Measurements from ENCODE around the gene PRKAG2.
"Not testable (repeated sequence)": the region's sequence is repeated elsewhere in the genome, so short reads cannot be mapped to it uniquely, and the experiment has no call there.

PRKAG2 gene

DNA sequence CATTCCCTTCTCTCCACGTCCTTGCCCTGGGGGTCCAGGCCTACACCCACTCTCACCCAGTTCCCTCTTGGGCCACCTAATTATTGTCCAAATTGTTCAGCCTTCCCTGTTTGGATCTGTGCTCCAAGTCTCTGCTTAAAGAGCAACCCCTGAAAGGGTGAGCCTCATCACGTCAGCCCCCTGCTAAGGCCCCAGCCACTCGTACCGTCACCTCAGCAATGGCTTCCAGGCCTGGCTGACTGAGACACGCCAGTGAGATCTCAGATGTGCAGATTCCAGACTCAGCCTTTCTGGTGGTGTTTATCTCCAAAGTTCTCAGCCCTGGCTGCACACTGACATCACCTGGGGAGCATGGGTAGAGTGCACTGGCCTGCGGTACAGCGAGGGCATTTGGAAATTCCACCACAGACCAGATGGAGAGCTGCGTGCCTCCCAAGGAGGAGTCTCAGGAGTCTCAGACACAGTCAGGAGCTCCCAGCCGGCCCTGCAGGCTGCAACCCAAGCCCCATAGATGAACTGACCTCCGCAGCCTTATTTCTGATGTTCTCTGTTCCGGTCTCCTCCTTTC is 87.5 kb downstream of the PRKAG2 start:
- no peak for DNase-seq
- intact Hi-C loops (cut with DNase I) = loop anchor here (10.0 kb wide), 1 partner anchor 85 kb away; the partner anchor contains the start of gene PRKAG2

DNA sequence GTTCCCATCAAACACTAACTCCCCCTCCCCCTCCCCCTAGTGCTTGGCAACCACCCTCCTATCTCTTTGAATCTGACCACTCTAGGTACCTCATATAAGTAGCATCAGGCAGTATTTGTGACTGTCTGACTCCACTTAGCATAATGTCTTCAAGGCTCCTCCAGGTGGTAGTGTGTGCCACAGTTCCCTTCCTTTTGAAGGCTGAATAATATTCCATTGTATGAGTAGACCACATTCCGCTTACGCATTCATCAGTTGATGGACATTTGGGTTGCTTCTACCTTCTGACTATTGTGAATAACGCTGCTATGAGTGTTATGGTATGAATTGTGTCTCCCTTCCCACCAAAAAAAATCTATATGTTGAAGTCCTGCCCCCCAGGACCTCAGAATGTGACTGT is 89.6 kb downstream of the PRKAG2 start:
- intact Hi-C loops (cut with DNase I) = loop anchor here (10.0 kb wide), 1 partner anchor 87 kb away; the partner anchor contains the start of gene PRKAG2
- DNase-seq = no peak

DNA sequence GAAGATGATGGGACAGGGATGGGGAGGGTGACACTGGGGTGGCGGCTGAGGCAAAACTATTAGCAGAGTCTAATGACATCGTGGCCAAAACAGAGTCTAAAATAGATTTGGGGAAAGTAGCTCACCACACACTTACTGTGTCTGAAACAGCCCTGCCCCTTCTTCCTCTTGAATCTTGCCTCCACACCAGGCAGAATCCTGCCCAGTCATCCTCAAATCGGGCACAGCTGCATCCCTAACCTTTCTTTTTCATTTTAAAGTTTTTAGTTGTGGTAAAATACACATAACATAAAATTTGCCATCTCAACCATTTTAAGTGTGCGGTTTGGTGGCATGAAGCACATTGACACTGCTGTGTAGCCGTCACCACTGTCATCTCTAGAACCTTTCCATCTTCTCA is 90.0 kb downstream of the PRKAG2 start:
- intact Hi-C loops (cut with DNase I) = loop anchor here (10.0 kb wide), 1 partner anchor 88 kb away; the partner anchor contains the start of gene PRKAG2
- peak in 1 of 42 donors; percentile 26 for DNase-seq

DNA sequence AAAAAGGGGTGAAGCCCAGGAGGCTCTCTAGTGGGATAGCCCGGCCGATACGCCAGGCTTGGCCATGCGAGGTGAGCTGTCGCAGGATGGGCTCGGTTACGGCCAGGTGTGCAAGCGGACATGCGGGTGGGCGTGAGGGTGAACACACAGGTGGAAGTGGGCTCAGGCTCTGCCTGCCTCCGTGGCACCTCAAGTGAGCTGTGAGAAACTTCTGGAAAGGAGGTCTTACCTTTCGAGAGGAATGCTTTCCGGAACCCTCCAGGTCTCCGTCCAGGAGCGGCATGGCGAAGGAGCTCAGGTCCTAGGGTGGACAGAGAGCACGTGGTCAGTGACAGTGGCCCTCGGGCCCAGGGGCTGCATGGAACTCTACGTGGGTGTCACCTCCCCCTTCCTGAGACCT is 90.7 kb downstream of the PRKAG2 start:
- intact Hi-C loops (cut with DNase I) = loop anchor here (10.0 kb wide), 1 partner anchor 89 kb away; the partner anchor contains the start of gene PRKAG2
- DNase-seq = peak in 1 of 42 donors; percentile 26

DNA sequence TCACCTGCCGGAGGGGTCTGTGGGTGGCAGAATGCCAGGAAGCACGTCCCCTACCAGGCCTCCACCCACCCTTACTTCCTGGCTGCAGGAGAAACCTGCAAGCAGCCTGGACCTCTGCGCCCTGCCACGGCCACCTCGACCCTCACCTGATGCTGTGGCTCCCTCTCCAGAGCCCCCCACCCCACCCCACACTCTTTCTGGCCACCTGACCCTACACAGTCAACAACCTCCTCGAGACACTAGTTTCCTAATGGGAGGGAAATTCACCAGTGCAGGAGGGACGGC is 91.3 kb downstream of the PRKAG2 start:
- intact Hi-C loops (cut with DNase I) = loop anchor here (10.0 kb wide), 1 partner anchor 89 kb away; the partner anchor contains the start of gene PRKAG2
- no peak for DNase-seq

DNA sequence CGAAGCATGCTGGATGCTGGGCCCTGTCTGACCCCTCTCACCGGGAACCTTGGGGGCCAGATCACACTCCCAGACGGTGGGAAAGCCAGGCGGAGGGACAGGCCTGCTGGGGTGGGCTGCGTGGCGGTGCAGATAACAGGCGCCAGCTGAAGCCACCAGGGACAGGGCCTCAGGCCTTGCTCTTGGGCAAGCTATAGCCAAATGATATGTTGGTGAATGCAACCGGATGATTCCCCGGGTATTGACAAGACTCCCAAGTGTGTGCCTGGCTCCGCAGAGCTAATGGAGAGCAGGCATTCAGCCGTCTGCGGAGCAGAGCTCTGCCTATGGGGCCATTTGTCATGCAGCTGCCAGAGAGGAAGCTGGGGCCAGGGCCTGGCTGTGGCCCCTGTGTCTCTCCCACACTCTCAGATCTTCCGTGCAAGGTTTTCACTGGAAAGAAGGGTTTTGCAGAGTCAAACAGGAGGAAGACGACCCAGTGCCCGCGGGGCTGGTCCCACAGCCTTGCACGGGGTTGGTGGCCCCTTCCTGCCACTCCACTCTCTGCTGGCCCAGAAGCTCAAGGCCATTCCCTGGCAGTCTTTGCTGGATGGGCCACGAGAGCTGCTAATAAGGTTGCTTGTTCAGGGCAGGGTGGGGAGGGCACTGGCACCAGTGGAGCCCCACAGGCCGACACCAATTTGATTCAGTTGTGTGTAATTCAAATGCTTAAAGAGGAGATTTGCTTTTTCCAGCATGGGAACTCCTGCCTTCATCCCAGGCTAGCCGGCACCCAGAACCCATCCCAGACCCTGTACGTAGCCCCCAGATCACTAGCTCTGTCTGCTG is 91.8 kb downstream of the PRKAG2 start:
- intact Hi-C loops (cut with DNase I) = loop anchor here (10.0 kb wide), 1 partner anchor 90 kb away; the partner anchor contains the start of gene PRKAG2
- no peak for DNase-seq

DNA sequence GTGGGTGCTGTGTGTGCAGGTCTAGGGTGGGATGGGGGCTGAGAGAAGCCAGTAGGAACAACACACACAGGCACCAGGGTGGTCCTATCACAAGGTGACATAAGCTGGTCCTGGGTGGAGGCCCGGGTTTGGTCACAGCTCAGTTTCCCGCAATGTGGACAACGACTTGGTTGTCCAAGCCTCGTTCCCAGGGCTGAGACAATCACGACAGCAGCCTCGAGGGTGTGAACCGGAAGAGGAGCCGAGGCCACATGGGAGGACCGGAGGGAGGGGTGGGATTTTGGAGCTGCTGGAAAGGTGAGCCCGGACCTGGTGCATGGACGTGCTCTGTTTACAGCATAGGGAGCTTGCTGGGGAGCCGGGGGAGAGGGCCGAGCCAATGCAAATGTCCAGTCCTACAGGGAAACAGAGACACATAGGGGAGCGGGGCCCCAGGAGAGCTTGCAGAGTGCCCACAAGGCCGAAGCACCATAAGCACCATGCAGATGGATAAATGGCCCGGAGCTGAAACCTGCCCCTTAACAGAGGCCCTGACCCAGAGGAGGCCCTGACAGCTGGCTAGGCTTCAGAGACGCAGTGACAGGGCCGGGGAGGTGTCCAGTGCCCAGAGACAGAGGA is 92.8 kb downstream of the PRKAG2 start:
- no peak for DNase-seq

DNA sequence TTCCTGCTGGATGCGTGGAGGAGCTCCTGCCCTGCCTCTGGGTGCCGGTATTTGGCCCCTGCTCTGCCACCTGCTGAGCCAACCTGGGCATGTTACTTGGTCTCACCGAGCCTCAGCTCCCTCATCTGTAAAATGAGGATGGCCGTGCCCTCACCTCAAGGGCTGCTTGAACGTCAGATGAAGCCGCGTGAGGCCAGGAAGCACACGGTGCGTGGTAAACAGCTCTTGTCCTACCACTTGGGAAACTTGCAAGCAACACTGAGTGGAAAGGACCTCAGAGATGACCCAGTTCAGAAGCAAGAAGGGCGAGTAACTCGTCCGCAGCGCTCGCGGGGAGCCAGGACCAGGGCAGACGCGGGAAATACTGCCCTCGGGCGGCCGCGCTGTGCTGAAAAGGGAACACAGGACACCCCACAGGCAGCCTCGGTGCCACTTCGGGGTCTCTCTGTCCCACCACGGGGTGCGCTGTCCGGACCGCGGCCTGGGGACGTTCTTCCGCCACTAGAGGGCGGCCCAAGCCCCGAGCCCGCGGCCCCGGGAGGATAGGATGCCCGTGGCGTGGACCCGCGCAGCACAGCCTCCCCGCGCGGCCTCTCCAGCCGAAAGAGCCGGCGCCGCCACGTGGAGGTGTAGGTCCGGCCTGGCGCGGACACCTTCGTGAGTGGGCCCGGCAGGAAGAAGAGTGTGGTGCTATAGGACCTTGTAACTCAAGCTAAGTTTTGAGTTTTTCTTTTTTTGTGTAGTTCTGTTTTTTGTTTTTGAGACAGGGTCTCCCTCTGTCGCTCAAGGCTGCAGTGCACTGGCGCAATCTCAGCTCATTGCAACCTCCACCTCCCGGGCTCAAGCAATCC is 94.1 kb downstream of the PRKAG2 start:
- DNase-seq = peak; percentile 45 to 86 (median 72)
- intact Hi-C loops (cut with DNase I) = loop anchor here (10.0 kb wide), 1 partner anchor 92 kb away; the partner anchor contains the start of gene PRKAG2

More for the DNA sequence above, 92.8 kb downstream of the PRKAG2 start:
- intact Hi-C loops (cut with DNase I) = loop anchor here (10.0 kb wide), 1 partner anchor 91 kb away; the partner anchor contains the start of gene PRKAG2

DNA sequence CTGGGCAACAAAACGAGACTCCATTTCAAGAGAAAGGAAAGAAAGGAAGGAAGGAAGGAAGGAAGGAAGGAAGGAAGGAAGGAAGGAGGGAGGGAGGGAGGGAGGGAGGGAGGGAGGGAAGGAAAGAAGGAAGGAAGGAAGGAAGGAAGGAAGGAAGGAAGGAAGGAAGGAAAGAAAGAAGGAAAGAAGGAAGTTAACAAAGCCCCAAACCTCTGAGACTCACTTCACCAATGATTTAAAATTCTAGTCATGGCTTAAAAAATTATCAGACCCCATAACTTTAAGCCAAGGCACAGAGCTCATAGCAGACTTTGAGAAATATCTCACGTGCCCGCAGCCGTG is 94.7 kb downstream of the PRKAG2 start:
- intact Hi-C loops (cut with DNase I) = loop anchor here (10.0 kb wide), 1 partner anchor 93 kb away; the partner anchor contains the start of gene PRKAG2
- not testable (repeated sequence) for DNase-seq

DNA sequence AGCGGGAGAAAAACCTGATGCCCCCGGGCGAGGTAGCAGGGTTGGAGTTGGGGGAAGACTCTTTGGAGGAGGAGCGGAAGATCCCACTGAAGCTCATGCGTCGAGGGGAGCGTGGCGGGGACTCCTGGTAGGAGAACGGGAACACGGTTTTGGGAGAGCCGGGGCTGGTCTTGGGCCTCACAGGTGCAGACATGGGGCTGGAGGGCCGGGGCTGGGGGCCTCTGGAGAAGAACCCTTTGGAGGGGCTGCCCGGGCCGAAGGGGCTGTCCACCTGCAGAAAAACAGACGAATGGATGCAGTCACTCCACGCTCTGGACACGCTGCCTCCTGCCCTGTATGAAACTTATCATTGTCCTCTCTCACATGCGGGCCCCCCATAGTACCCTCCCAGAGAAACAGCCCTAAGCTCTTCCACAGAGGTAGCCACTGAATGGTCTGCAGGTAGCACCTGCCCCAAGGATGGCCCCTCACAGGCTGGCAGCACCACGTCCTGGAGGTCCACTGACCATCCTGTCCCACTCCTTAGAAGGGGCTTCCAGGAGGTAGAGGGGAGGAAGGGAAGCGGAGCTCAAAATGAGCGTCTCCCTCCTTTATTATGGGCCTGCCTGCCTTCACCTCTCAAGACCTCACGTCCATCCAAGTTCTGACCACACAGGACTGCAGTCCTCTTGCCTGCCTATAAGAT is 95.6 kb downstream of the PRKAG2 start:
- intact Hi-C loops (cut with DNase I) = loop anchor here (10.0 kb wide), 1 partner anchor 93 kb away; the partner anchor contains the start of gene PRKAG2
- no peak for DNase-seq

DNA sequence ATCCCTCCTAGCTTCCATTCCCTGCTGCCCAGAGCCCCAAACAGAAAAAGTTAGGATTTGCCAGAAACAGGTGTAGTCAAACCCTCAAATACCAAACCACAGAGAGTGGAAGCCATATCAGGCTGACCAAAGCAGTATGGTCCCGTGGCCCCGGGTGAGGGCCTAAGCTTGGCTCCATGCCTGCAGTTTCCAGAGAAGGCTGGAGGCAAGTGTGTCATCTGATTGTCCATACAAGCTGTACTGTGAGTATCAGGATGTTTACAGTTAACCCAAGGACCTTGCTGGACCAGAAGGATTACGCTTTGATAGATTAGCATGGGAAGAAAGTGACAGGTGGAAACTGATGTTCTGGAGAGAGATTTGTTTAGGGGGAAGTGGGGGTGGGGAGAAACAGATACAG is 96.3 kb downstream of the PRKAG2 start:
- intact Hi-C loops (cut with DNase I) = loop anchor here (10.0 kb wide), 1 partner anchor 94 kb away; the partner anchor contains the start of gene PRKAG2
- DNase-seq = no peak

DNA sequence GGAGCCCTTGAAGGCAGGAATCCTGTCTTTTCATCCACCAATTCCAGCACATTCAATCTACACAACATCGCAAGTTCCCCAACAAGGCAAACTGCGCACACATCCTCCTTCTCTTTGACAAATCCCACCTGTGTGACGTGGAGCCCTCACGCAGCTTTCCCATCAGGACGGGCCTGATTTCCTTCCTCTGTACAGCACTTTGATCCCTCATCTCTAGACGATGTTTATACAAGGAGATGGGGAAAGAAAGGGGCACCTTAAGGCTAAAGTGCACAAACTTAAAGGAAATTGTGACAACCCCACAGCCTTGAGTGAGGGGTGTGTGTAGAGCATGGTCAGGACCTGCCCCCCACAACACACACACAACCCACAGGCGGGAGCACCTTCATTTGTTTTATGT is 97.2 kb downstream of the PRKAG2 start:
- intact Hi-C loops (cut with DNase I) = loop anchor here (10.0 kb wide), 1 partner anchor 95 kb away; the partner anchor contains the start of gene PRKAG2
- DNase-seq = no peak

DNA sequence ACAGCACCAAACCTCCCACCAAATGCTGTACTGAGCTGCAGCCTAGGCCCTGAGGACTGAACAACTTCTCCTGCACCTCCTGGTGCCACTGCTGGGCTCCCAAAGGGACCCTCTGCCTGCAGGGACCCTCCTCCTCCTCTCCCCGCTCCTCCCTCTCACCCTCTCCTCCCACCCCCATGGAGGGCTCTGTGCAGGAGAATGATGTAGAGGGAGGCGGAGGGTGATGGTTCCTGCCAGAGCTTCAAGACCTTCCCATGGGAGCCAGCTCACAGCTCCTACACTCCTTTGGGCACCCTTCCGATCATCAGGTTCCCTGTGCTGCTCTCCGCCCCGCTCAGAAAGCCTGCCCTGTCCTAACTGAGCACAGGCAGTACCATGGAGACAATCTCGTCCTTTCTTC is 97.7 kb downstream of the PRKAG2 start:
- no peak for DNase-seq
- intact Hi-C loops (cut with DNase I) = no loop called here

DNA sequence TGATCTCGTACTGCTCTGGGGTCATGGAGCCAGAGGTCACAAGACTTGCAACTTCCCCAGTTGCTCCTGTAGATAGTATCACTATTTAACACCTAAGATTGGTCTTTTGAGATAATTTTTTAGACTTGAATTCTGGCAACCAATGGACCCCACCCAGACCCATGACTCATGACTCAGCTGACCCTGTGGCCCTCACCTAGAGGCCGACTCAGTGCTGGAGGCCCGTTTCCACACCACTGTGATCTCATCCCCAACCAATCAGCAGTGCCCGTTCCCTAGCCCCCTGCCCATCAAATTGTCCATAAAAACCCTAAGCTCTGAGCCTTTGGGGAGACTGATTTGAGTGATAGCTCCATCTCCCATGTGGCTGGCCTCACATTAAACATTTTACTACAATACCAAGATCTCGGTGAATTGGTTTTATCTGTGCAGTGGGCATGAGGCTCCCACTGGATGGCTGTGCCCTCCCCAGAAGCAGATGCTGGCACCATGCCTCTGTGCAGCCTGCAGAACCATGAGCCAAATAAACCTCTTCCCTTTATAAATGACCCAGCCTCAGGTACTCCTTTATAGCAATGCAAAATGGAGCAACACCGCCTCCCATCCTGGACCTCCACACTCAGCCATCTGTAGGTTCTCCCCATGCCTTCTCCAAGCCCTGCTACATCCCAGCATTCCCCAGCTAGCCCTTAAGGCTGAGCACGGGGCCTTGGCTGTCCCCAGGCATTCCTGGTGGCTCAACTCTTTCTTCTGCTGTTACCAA is 98.8 kb downstream of the PRKAG2 start:
- intact Hi-C loops (cut with DNase I) = no loop called here
- DNase-seq = no peak

DNA sequence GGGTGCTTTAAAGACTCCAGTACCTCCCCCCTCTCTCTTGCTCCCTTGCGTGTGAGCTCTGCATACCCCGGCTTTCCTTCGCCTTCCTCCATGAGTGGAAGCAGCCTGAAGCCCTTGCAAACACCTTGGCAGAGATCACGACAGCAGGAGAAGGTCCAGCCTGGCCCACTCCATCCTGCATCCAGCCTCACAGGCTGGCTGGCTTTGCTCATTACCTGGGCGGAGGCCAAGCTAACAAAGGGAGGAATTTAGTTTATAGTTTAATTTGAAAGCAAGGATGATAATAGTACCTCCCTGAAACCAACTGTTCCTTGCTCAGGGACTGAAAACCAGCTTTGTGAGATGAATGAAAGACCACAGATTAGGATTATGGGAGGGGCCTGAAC is 99.4 kb downstream of the PRKAG2 start:
- no peak for DNase-seq
- intact Hi-C loops (cut with DNase I) = no loop called here

DNA sequence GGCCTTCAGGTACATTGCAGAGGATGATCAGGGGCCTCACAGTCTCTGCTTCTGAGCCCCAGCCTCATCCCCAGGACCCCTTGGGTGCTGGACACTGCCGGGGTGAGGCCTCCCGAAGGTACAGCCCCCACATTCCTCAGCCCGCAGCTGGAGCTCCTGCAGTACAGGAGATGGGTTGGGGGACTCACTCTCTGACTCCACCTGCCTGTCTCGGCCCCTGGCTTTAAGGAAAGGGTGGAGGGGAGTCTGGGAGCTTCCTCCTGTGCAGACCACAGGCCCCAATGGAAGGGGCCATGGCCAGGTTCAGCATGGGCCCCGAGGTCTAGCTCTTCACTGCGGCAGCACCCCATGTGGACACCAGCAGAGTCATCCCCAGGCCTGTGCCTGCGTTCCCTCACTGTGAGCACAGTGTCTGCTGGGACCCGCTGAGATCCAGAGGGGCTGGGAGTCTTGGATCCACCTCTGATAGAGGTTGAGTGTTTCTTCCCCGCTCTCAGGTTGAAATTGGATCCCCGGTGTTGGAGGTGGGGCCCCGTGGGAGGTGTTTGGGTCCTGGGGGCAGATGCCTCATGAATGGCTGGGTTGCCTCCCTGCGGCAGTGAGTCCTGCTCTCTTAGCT is 99.9 kb downstream of the PRKAG2 start:
- peak in 4 of 42 donors; percentile 28 to 46 (median 34) for DNase-seq
- intact Hi-C loops (cut with DNase I) = no loop called here

DNA sequence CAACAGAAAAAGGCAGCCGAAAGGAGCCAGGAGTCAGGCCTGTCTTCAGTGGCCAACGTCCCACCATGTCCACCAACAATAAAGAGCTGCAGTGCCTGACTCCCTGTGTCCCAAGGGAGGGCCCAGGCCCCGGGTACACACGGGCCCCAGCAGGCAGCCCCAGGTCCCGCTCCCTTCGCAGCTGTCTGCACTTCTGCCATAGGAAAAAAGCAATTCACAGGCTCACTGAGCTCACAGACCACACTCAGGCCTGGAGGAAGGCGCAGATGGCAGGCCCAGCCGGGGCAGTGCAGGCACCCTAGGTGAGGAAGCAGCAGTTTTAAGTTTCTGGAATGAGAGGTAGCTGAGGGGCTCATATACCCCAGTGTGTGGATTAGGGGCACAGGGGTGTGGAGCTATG is 100.5 kb downstream of the PRKAG2 start:
- no peak for DNase-seq
- intact Hi-C loops (cut with DNase I) = no loop called here
